GM18907 (cell line): ENCODE data around the gene SORCS2.

Experiments used
- ATAC-seq: cut with Tn5 transposase; IDR thresholded peaks from one replicate; pipeline ENCODE4 v1.9.1; 2021; ENCODE audit warnings: mild to moderate bottlenecking, moderate library complexity; ENCODE audit not compliant: unreplicated experiment

Gene SORCS2

GRCh38 chr4:7348946-7349900 lies 156.9 kb downstream of the SORCS2 start:
- ATAC-seq = no peak

- ATAC-seq = no peak
Measured at GRCh38 chr4:7350396-7350795, 158.1 kb downstream of the SORCS2 start.

GRCh38 chr4:7351014-7351413 lies 158.7 kb downstream of the SORCS2 start:
- no peak for ATAC-seq

- no peak for ATAC-seq
Measured at GRCh38 chr4:7352486-7352885, 160.1 kb downstream of the SORCS2 start.

- no peak for ATAC-seq
Measured at GRCh38 chr4:7353046-7353790, 160.9 kb downstream of the SORCS2 start.

GRCh38 chr4:7353846-7354610 lies 161.7 kb downstream of the SORCS2 start:
- ATAC-seq = no peak

GRCh38 chr4:7354927-7355326 lies 162.6 kb downstream of the SORCS2 start:
- no peak for ATAC-seq

- no peak for ATAC-seq
Measured at GRCh38 chr4:7355795-7356194, 163.5 kb downstream of the SORCS2 start.

- no peak for ATAC-seq
Measured at GRCh38 chr4:7356667-7357310, 164.5 kb downstream of the SORCS2 start.

- ATAC-seq = no peak
Measured at GRCh38 chr4:7357323-7357722, 165.0 kb downstream of the SORCS2 start.

- no peak for ATAC-seq
Measured at GRCh38 chr4:7358100-7358735, 165.9 kb downstream of the SORCS2 start.

- ATAC-seq = no peak
Measured at GRCh38 chr4:7359400-7360062, 167.2 kb downstream of the SORCS2 start.

- ATAC-seq = no peak
Measured at GRCh38 chr4:7360806-7361205, 168.5 kb downstream of the SORCS2 start.

- no peak for ATAC-seq
Measured at GRCh38 chr4:7361280-7361895, 169.1 kb downstream of the SORCS2 start.

GRCh38 chr4:7362341-7362740 lies 170.0 kb downstream of the SORCS2 start:
- no peak for ATAC-seq

- ATAC-seq = no peak
Measured at GRCh38 chr4:7362862-7363430, 170.6 kb downstream of the SORCS2 start.

- ATAC-seq = no peak
Measured at GRCh38 chr4:7364979-7365378, 172.6 kb downstream of the SORCS2 start.

GRCh38 chr4:7365462-7366179 lies 173.3 kb downstream of the SORCS2 start:
- ATAC-seq = no peak
